ENCODE measurements around the gene WDR73.

DNA sequence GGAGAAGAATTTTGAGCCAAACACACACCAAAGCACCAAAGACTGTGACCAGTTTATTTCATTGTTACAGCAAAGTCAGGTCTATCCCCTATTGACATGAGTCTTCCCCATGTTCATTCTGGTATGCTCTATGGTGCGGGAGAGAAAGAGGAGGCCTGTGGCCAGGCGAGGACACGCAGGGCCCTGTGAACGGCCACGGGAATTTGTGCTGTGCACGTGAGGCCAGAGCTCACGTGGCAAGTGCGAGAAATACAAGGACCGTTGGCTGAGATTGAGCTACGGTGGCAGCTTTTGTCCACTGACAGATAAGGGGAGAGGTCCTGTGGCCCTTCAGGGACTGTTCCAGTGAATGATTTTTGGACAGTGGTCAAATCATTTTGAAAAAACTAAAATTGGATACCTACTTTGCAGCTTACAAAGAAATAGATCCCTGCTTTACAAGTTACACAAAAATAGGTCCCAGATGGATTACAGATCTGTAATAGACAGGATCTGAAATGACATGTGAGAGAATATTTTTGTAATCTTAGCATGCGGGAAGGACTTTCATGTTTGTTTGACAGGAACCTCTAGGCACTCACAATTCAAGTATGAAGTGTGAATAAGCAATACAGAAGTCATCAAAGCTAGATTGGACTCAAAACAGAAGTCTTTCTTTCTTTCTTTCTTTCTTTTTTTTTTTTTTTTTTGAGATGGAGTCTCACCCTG is 44.1 kb downstream of the WDR73 start:
- no peak for TF ChIP-seq POLR2A (IDR thresholded peaks at IDR 0.05)
- TF ChIP-seq, protein P1, sequence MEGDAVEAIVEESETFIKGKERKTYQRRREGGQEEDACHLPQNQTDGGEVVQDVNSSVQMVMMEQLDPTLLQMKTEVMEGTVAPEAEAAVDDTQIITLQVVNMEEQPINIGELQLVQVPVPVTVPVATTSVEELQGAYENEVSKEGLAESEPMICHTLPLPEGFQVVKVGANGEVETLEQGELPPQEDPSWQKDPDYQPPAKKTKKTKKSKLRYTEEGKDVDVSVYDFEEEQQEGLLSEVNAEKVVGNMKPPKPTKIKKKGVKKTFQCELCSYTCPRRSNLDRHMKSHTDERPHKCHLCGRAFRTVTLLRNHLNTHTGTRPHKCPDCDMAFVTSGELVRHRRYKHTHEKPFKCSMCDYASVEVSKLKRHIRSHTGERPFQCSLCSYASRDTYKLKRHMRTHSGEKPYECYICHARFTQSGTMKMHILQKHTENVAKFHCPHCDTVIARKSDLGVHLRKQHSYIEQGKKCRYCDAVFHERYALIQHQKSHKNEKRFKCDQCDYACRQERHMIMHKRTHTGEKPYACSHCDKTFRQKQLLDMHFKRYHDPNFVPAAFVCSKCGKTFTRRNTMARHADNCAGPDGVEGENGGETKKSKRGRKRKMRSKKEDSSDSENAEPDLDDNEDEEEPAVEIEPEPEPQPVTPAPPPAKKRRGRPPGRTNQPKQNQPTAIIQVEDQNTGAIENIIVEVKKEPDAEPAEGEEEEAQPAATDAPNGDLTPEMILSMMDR (IDR thresholded peaks at IDR 0.05) = no peak
- TF ChIP-seq POLR2AphosphoS5 (IDR thresholded peaks at IDR 0.05) = no peak
- no peak for TF ChIP-seq EP300 (IDR thresholded peaks at IDR 0.05)

All from upper lobe of left lung (tissue), 4 donors.